ENCODE data around the gene SPOCK2.
A peak's percentile ranks its signal among the peaks of the same experiment; 100 is the strongest.

Gene SPOCK2

GRCh38 chr10:72069751-72070526 is 18.4 kb downstream of the SPOCK2 start:
- DNase-seq = peak; percentile 28

- no peak for DNase-seq
Measured at GRCh38 chr10:72068901-72069446, 19.4 kb downstream of the SPOCK2 start.

GRCh38 chr10:72068126-72068765 is 20.1 kb downstream of the SPOCK2 start:
- no peak for DNase-seq

GRCh38 chr10:72067463-72068125 is 20.8 kb downstream of the SPOCK2 start:
- DNase-seq = no peak

- no peak for DNase-seq
Measured at GRCh38 chr10:72066318-72067284, 21.8 kb downstream of the SPOCK2 start.

- no peak for DNase-seq
Measured at GRCh38 chr10:72065439-72066025, 22.8 kb downstream of the SPOCK2 start.

GRCh38 chr10:72063703-72064391 is 24.5 kb downstream of the SPOCK2 start:
- no peak for DNase-seq

- DNase-seq = no peak
Measured at GRCh38 chr10:72062832-72063702, 25.3 kb downstream of the SPOCK2 start.

GRCh38 chr10:72062382-72062781 is 26.0 kb downstream of the SPOCK2 start:
- no peak for DNase-seq

- DNase-seq = no peak
Measured at GRCh38 chr10:72061930-72062329, 26.4 kb downstream of the SPOCK2 start.

- peak; percentile 24 for DNase-seq
Measured at GRCh38 chr10:72061491-72061890, 26.9 kb downstream of the SPOCK2 start.

GRCh38 chr10:72059843-72060822 is 28.2 kb downstream of the SPOCK2 start:
- no peak for DNase-seq

GRCh38 chr10:72058989-72059842 is 29.1 kb downstream of the SPOCK2 start:
- DNase-seq = no peak

GRCh38 chr10:72058347-72058898 is 29.9 kb downstream of the SPOCK2 start:
- no peak for DNase-seq

- no peak for DNase-seq
Measured at GRCh38 chr10:72056932-72057751, 31.2 kb downstream of the SPOCK2 start.

- DNase-seq = no peak
Measured at GRCh38 chr10:72056113-72056512, 32.2 kb downstream of the SPOCK2 start.

GRCh38 chr10:72053690-72054089 is 34.7 kb downstream of the SPOCK2 start:
- no peak for DNase-seq

All from hematopoietic multipotent progenitor cell treated with erythropoietin and hydrocortisone succinate and interleukin-3 and kit ligand, for 6 days (in vitro differentiated cells).